HG03520 (cell line): ENCODE data around the gene HSPA1B.
"Not testable (repeated sequence)": the region's sequence is repeated elsewhere in the genome, so short reads cannot be mapped to it uniquely, and the experiment has no call there.

Experiments used
- ATAC-seq: cut with Tn5 transposase; IDR thresholded peaks from one replicate; pipeline ENCODE4 v1.9.1; 2021; ENCODE audit warnings: mild to moderate bottlenecking, moderate library complexity; ENCODE audit not compliant: unreplicated experiment

The HSPA1B gene

GRCh38 chr6:31825553-31825952 is 2.0 kb upstream of the HSPA1B start:
- no peak for ATAC-seq

- no peak for ATAC-seq
Observed at GRCh38 chr6:31826793-31827285, 699 bp upstream of the HSPA1B start.

- ATAC-seq = no peak
Observed at GRCh38 chr6:31829633-31830283, 2.2 kb downstream of the HSPA1B start.

GRCh38 chr6:31830886-31831335 is 3.4 kb downstream of the HSPA1B start:
- no peak for ATAC-seq

- no peak for ATAC-seq
Observed at GRCh38 chr6:31831350-31832215, 4.0 kb downstream of the HSPA1B start.

- peak; percentile 41 for ATAC-seq
Observed at GRCh38 chr6:31834367-31835250, 7.1 kb downstream of the HSPA1B start.

- ATAC-seq = no peak
Observed at GRCh38 chr6:31836047-31836473, 8.5 kb downstream of the HSPA1B start.

- ATAC-seq = no peak
Observed at GRCh38 chr6:31836474-31837368, 9.2 kb downstream of the HSPA1B start.

- no peak for ATAC-seq
Observed at GRCh38 chr6:31837369-31838113, 10.0 kb downstream of the HSPA1B start.

GRCh38 chr6:31838114-31838553 is 10.6 kb downstream of the HSPA1B start:
- ATAC-seq = not testable (repeated sequence)

GRCh38 chr6:31838968-31839367 is 11.4 kb downstream of the HSPA1B start:
- ATAC-seq = no peak

GRCh38 chr6:31839779-31840126 is 12.2 kb downstream of the HSPA1B start:
- ATAC-seq = not testable (repeated sequence)

GRCh38 chr6:31842053-31842452 is 14.5 kb downstream of the HSPA1B start:
- ATAC-seq = no peak

GRCh38 chr6:31844507-31844906 is 17.0 kb downstream of the HSPA1B start:
- no peak for ATAC-seq

GRCh38 chr6:31847276-31847978 is 19.9 kb downstream of the HSPA1B start:
- ATAC-seq = no peak

GRCh38 chr6:31850765-31851484 is 23.4 kb downstream of the HSPA1B start:
- no peak for ATAC-seq

- no peak for ATAC-seq
Observed at GRCh38 chr6:31851485-31851832, 23.9 kb downstream of the HSPA1B start.
